GM12892 (cell line): ENCODE data around the gene MRPL17.

Experiments used
- DNase-seq: peaks from one replicate; pipeline ENCODE4 v3.0.0; 2011; ENCODE audit not compliant: insufficient read length
- FAIRE-seq: peaks from 2 replicates; lab custom pipeline; 2011; peaks lifted over from hg19 to GRCh38; lab: Jason Lieb, UNC
- POLR2A ChIP-seq: IDR thresholded peaks from 2 replicates; pipeline ENCODE4 v1.6.1; 2011; ENCODE audit warnings: low read depth, low read length, control low read depth
- POLR2AphosphoS5 ChIP-seq: IDR thresholded peaks from 2 replicates; pipeline ENCODE4 v1.6.1; 2011; ENCODE audit warnings: low read depth, low read length, control low read depth
- TAF1 ChIP-seq: IDR thresholded peaks from 2 replicates; pipeline ENCODE4 v1.6.1; 2011; ENCODE audit warnings: low read depth, mild to moderate bottlenecking, control low read depth, low read length, borderline replicate concordance

Gene MRPL17

GRCh38 chr11:6673523-6674218, 9.5 kb downstream of the MRPL17 start:
- peak; percentile 5 for FAIRE-seq
- no peak for DNase-seq
- TF ChIP-seq TAF1 (no peak), POLR2A (no peak), POLR2AphosphoS5 (no peak)

DNA sequence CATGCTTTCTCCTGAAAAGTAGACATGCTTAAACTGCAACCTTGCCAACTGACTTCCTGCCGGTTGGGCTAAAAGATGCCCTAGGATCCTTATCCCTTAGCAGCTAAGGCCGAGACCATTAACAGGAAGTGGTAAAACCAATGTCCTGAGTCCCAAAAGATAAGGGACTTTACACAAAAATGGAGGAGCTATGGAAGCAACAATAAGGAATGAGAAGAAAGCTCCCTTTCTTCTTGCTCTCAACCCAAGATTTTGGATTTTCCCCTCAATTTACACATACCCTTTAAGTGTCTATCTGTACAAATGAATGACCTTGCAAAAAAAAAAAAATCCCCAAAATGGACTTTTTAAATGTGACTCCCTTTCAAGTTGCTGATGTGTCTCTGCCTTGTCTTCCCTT, 11.1 kb downstream of the MRPL17 start:
- no peak for DNase-seq
- TF ChIP-seq POLR2A (no peak), POLR2AphosphoS5 (no peak), TAF1 (no peak)
- peak; percentile 40 for FAIRE-seq

GRCh38 chr11:6670202-6670830, 12.8 kb downstream of the MRPL17 start:
- no peak for FAIRE-seq
- TF ChIP-seq POLR2AphosphoS5 (no peak), TAF1 (no peak), POLR2A (no peak)
- DNase-seq = no peak

GRCh38 chr11:6667733-6668374, 15.3 kb downstream of the MRPL17 start:
- no peak for DNase-seq
- FAIRE-seq = peak; percentile 89
- TF ChIP-seq POLR2A = no peak
- no peak for TF ChIP-seq POLR2AphosphoS5
- TF ChIP-seq TAF1 = no peak

DNA sequence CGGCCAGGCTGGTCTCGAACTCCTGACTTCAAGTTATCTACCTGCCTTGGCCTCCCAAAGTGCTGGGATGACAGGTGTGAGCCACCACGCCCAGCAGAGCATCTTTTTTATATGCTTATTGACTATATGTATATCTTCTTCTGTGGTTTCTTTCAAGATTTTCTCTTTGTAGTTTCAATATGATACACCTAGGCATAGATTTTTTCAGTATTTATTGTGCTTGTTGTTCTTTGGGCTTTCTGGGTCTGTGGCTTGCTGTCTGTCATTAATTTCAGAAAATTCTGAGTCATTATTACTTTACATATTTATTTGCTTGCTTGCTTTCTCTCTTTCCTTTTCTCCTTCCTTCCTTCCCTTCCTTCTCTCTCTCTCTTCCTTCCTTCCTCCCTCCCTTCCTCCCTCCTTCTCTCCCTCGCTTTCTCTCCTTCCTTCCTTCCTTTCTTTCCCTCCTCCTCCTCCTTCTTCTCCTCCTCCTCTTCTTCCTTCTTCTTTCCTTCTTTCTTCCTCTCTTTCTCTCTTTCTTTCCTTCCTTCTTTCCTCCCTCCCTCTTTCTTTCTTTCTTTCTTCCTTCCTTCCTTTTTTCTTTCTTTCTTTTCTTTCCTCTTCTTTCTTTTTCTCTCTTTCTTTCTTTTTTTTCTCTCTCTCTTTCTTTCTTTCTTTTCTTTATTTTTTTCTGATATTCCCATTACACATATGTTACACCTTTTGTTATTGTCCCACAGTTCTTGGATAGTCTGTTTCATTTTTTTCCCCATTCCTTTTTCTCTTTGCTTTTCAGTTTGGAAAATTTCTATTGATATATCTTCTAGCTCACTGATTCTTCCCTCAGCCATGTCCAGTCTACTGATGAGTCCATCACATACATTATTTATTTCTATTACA, 16.6 kb downstream of the MRPL17 start:
- FAIRE-seq = no peak
- no peak for DNase-seq
- TF ChIP-seq TAF1 = no peak
- no peak for TF ChIP-seq POLR2AphosphoS5
- no peak for TF ChIP-seq POLR2A

DNA sequence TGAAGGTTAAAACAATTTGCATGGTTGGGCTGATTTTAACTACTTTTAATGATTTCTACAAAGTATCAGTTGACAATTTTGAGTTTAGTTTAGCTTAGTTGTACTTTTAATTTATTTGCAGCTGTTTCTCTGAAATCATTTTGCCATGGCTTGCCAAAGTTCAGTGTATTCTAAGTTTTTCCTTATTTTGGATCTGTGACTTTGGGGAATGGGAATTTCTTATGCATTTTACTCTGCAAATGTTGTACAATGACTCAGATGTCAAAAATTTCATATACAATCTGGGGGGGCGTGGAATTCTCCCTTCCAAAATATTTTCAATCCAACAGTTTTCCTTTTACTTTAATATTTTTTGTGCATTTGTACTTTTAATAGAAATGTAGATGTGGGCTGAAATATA, 18.6 kb downstream of the MRPL17 start:
- TF ChIP-seq TAF1 (no peak), POLR2AphosphoS5 (no peak), POLR2A (no peak)
- DNase-seq (no peak), FAIRE-seq (no peak)

- no peak for TF ChIP-seq POLR2AphosphoS5
- TF ChIP-seq POLR2A = no peak
- no peak for TF ChIP-seq TAF1
- DNase-seq (no peak), FAIRE-seq (no peak)
Observed at GRCh38 chr11:6663794-6664469, 19.2 kb downstream of the MRPL17 start.

- no peak for TF ChIP-seq TAF1
- TF ChIP-seq POLR2A = no peak
- TF ChIP-seq POLR2AphosphoS5 = no peak
- DNase-seq = no peak
- peak; percentile 82 for FAIRE-seq
Observed at GRCh38 chr11:6660712-6661111, 22.4 kb downstream of the MRPL17 start.

GRCh38 chr11:6658647-6659046, 24.5 kb downstream of the MRPL17 start:
- no peak for FAIRE-seq
- TF ChIP-seq TAF1 (no peak), POLR2AphosphoS5 (no peak), POLR2A (no peak)
- DNase-seq = no peak

DNA sequence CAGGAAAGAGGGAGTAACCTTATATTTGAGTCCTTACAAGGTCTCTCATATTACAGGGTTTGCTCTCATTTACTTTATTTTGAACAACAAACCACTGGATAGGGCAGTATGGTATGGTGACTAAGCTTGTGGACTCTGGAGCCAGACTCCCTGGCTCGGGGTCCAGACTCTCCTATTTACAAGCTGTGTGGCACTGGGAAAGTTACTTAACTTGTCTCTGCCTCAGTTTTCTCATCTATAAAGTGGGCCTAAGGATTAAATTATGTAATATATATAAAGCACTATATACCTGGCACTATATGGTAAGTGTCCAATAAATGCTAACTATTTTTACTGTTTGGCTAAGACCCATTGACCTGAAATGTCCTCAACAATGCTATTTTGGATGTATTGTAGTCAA, 25.8 kb downstream of the MRPL17 start:
- FAIRE-seq (no peak), DNase-seq (no peak)
- TF ChIP-seq TAF1 (no peak), POLR2A (no peak), POLR2AphosphoS5 (no peak)
